Breast epithelium (tissue), 4 donors: Measurements from ENCODE around the gene TSPAN32. TPM values are rescaled to one million over a fixed set of nuclear protein-coding genes. Genes with fewer than 3 reads are reported as not detected.

ENCODE experiments used
- DNase-seq, 2 donors: peaks; one replicate each; pipeline ENCODE4 v3.0.0-alpha.2; 2019; ENCODE audit warnings: low spot score in 2 of 2
- H3K27ac ChIP-seq, 2 donors: fragments of 200-600 bp; sonication (generic) in 1 of 2; one replicate each; pipeline ENCODE4 v1.5.1; 2016 to 2019; ENCODE audit warnings: mild to moderate bottlenecking in 1 of 2
- H3K27me3 ChIP-seq, 2 donors: fragments of 200-600 bp; sonication (generic) in 1 of 2; one replicate each; pipeline versions ENCODE4 v1.5.1 to v1.6.0; 2017 to 2019; ENCODE audit warnings: control low read depth in 1 of 2, mild to moderate bottlenecking in 1 of 2
- H3K36me3 ChIP-seq: fragments of 200-600 bp; one replicate; pipeline ENCODE4 v1.5.1; 2019
- H3K4me1 ChIP-seq, 2 donors: fragments of 200-600 bp; sonication (generic); one replicate each; pipeline ENCODE4 v1.5.1; 2016 to 2019; ENCODE audit warnings: control low read depth in 1 of 2
- H3K4me3 ChIP-seq, 3 donors: fragments of 200-600 bp; sonication (generic); 1 replicate in 2 of 3; 2 replicates in 1 of 3; pipeline ENCODE4 v1.5.1; 2016 to 2019; ENCODE audit warnings: mild to moderate bottlenecking in 3 of 3, moderate library complexity in 2 of 3
- H3K9me3 ChIP-seq, 2 donors: fragments of 200-600 bp; sonication (generic) in 1 of 2; one replicate each; pipeline ENCODE4 v1.5.1; 2016 to 2019; ENCODE audit warnings: control low read depth in 1 of 2
- CTCF ChIP-seq, 3 donors: fragments of 450-650 bp; IDR thresholded peaks; one replicate each; pipeline ENCODE4 v1.5.1; 2016 to 2017; ENCODE audit warnings: antibody characterized with exemption in 3 of 3, mild to moderate bottlenecking in 3 of 3, moderate library complexity in 3 of 3
- POLR2A ChIP-seq: fragments of 450-650 bp; IDR thresholded peaks from one replicate; pipeline ENCODE4 v1.6.1; 2016; ENCODE audit warnings: antibody characterized with exemption, mild to moderate bottlenecking, moderate library complexity
- POLR2AphosphoS5 ChIP-seq, 3 donors: sonication (generic); formaldehyde crosslinking; IDR thresholded peaks; one replicate each; pipeline ENCODE4 v1.6.1; 2017; ENCODE audit warnings: antibody characterized with exemption in 3 of 3
- intact Hi-C: fragments of 100-400 bp; cut with DNase I; formaldehyde crosslinking; loops from one replicate; pipeline ENCODE4 v1.15.1; 2023; ENCODE audit warnings: low total_unique reads
- total RNA-seq, 3 donors: library from RNA; depleted of rRNA; stranded (reverse); fragments of >200 nt; gene quantifications; one replicate each; pipeline ENCODE4 v1.1.0, GENCODE V29; 2016

TSPAN32 gene
- total RNA-seq, 3 donors from 2014 or later: 0.33 to 2.4 (median 1.0) TPM

- Histone ChIP-seq H3K9me3 (no peaks in the 10 kb centered on the region), H3K36me3 (no peaks in the 10 kb centered on the region), H3K4me1 (peaks cover 0 to 9% of the 10 kb centered on the region in 2 donors), H3K4me3 (no peak overlapping the region), H3K27me3 (no peaks in the 10 kb centered on the region), H3K27ac (peak overlapping the region in 1 of 2 donors; percentile 73)
- DNase-seq: peak in 1 of 2 donors; percentile 6
- TF ChIP-seq POLR2AphosphoS5 (IDR thresholded peaks at IDR 0.05): no peak
- TF ChIP-seq CTCF (IDR thresholded peaks at IDR 0.05): no peak
- no peak for TF ChIP-seq POLR2A
- intact Hi-C loops: no loop called here
Observed at GRCh38 chr11:2327032-2327431, 25.2 kb downstream of the TSPAN32 start.

GRCh38 chr11:2328021-2328420 lies 26.2 kb downstream of the TSPAN32 start:
- no peak for DNase-seq
- Histone ChIP-seq H3K4me3 (no peak overlapping the region), H3K4me1 (peaks cover 0 to 9% of the 10 kb centered on the region in 2 donors), H3K36me3 (no peaks in the 10 kb centered on the region), H3K27me3 (no peaks in the 10 kb centered on the region), H3K9me3 (no peaks in the 10 kb centered on the region), H3K27ac (no peak overlapping the region)
- intact Hi-C loops: no loop called here
- no peak for TF ChIP-seq CTCF (IDR thresholded peaks at IDR 0.05)
- TF ChIP-seq POLR2A: no peak
- TF ChIP-seq POLR2AphosphoS5 (IDR thresholded peaks at IDR 0.05): no peak

- Histone ChIP-seq H3K27ac (no peak overlapping the region), H3K9me3 (no peaks in the 10 kb centered on the region), H3K36me3 (no peaks in the 10 kb centered on the region), H3K27me3 (no peaks in the 10 kb centered on the region), H3K4me3 (no peak overlapping the region), H3K4me1 (peaks cover 0 to 9% of the 10 kb centered on the region in 2 donors)
- intact Hi-C loops: no loop called here
- no peak for DNase-seq
- TF ChIP-seq CTCF (IDR thresholded peaks at IDR 0.05) (no peak), POLR2A (no peak), POLR2AphosphoS5 (IDR thresholded peaks at IDR 0.05) (no peak)
Observed at GRCh38 chr11:2328656-2329354, 27.0 kb downstream of the TSPAN32 start.

- H3K9me3 ChIP-seq: no peaks in the 10 kb centered on the region
Observed at GRCh38 chr11:2329551-2329950, 27.7 kb downstream of the TSPAN32 start.

More at GRCh38 chr11:2329551-2329950, 27.7 kb downstream of the TSPAN32 start:
- peaks cover 0 to 9% of the 10 kb centered on the region in 2 donors for H3K4me1 ChIP-seq
- H3K4me3 ChIP-seq: no peak overlapping the region
- no peaks in the 10 kb centered on the region for H3K36me3 ChIP-seq
- H3K27ac ChIP-seq: no peak overlapping the region
- H3K27me3 ChIP-seq: no peaks in the 10 kb centered on the region
- intact Hi-C loops: no loop called here
- DNase-seq: no peak
- no peak for TF ChIP-seq POLR2A
- no peak for TF ChIP-seq POLR2AphosphoS5 (IDR thresholded peaks at IDR 0.05)
- no peak for TF ChIP-seq CTCF (IDR thresholded peaks at IDR 0.05)
